AG10803 (cell line): ENCODE measurements around the gene SMG7.
"Not testable (repeated sequence)": the region's sequence is repeated elsewhere in the genome, so short reads cannot be mapped to it uniquely, and the experiment has no call there.

Experiments
- DNase-seq: peaks from one replicate; pipeline ENCODE4 v3.0.0; 2010; ENCODE audit warnings: low read depth
- H3K4me3 ChIP-seq: 2 replicates; pipeline ENCODE4 v1.5.1; 2011; ENCODE audit warnings: mild to moderate bottlenecking, low read length, control low read depth
- TF ChIP-seq, protein P1 (sequence below): conservative IDR thresholded peaks from 2 replicates; pipeline ENCODE4 v1.5.1; 2011; ENCODE audit warnings: mild to moderate bottlenecking, low read length, control low read depth, inconsistent platforms

Gene SMG7

DNA sequence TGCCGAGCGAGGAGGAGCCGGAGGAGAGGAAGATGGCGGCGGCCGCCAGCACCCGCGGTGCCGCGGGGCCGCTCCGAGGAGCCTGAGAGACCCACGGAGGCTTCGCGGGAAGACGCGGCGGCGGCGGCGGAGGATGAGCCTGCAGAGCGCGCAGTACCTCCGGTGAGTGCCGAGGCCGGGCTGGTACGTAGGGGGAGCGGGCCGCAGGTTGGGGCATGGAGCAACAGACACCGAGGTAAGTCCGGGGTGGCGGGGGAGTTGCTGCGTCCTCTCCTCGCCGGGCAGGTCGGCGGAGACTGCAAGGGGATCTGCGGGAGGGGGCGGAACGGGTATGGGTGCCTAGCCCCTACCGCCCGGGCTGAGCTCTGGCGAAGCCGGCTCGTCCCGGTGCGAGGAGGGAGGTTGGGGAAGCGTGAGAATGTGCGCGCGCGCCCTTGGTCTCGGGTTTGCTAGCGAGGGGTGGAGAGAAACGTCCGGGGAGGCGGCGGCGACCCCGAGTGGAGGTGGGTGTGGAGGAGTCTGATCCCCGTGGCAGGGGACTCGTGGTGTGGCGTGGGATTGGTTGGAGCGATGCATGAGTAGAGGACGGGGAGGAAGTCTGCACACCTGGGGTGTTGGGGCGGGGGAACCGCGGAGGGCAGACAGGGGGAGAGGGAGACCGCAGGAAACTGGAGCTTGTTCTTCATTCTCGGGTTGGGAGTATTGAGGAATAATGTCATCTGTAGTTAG, at the start of gene SMG7:
SMG7 (plus strand) TSS at position 12 of the 729 bp plus-strand sequence; CDS start at position 134, 122 bp downstream.
- H3K4me3 ChIP-seq, result peak within 1 kb of the TSS; percentile 83
- TF ChIP-seq, protein P1, sequence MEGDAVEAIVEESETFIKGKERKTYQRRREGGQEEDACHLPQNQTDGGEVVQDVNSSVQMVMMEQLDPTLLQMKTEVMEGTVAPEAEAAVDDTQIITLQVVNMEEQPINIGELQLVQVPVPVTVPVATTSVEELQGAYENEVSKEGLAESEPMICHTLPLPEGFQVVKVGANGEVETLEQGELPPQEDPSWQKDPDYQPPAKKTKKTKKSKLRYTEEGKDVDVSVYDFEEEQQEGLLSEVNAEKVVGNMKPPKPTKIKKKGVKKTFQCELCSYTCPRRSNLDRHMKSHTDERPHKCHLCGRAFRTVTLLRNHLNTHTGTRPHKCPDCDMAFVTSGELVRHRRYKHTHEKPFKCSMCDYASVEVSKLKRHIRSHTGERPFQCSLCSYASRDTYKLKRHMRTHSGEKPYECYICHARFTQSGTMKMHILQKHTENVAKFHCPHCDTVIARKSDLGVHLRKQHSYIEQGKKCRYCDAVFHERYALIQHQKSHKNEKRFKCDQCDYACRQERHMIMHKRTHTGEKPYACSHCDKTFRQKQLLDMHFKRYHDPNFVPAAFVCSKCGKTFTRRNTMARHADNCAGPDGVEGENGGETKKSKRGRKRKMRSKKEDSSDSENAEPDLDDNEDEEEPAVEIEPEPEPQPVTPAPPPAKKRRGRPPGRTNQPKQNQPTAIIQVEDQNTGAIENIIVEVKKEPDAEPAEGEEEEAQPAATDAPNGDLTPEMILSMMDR, result no peak
- peak; percentile 17 for DNase-seq

DNA sequence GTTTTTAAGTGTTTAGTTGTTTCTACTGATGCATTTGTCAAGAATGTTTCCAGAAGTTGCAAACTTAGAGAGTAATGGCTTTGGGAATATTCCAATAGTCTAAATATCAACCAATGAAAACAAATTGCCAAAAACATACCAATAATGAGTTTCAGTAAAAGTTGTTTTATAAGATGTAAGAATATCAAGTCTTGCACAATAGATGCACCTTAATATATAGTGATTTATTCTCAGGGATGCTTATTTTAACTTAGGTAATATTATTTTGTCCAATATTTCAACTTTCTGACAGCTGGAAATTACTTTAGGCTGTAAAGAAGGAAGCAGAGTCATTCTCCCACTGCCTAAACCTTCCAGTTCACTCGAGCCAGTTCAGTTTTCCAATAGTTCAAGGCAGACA, 48.8 kb upstream of the SMG7 start:
- no peak overlapping the region for H3K4me3 ChIP-seq
- TF ChIP-seq, protein P1, result no peak
- no peak for DNase-seq

DNA sequence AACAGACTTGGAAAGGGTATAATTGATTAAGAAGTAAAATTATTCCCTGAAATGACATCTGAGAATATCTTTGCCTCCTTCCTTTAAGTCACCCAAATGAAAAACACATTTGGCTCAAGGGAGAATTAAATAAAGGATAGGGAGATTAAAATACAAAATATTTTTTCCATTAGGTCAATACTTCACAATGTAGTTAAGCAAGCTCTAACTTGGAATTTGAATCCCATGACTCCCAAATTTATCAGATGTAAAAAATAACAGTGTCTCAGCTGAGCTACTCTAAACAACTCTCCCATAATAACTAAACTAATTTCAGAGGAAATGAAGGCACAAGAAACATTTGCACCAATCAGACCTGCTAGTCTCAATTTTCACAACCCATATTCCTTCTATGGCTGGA, 47.6 kb upstream of the SMG7 start:
- TF ChIP-seq, protein P1, result no peak
- DNase-seq, result no peak
- H3K4me3 ChIP-seq, result no peak overlapping the region

DNA sequence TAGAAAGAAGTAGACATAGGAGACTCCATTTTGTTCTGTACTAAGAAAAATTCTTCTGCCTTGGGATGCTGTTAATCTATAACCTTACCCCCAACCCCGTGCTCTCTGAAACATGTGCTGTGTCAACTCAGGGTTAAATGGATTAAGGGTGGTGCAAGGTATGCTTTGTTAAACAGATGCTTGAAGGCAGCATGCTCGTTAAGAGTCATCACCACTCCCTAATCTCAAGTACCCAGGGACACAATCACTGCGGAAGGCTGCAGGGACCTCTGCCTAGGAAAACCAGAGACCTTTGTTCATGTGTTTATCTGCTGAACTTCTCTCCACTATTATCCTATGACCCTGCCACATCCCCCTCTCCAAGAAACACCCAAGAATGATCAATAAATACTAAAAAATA, 44.7 kb upstream of the SMG7 start:
- not testable (repeated sequence) for DNase-seq, H3K4me3 ChIP-seq

GRCh38 chr1:183431840-183432547, 40.3 kb upstream of the SMG7 start:
- DNase-seq, result no peak
- TF ChIP-seq, protein P1, result no peak
- no peak overlapping the region for H3K4me3 ChIP-seq

DNA sequence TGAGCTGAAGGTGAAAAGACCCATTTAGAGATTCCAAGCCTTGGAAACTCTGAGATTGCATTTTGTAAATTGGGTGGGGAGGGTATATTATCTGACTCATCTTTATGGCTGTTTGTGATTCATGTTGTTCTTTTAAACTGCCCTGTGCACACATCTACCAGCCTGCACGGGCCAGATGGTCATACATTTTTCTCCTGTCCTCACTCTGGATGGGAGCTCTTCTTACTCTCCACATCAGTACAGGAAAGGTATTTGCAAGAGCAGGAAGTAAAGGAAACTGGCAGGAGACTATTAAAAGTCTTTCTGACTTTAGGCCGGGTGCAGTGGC, 39.8 kb upstream of the SMG7 start:
- TF ChIP-seq, protein P1, result no peak
- H3K4me3 ChIP-seq, result no peak overlapping the region
- no peak for DNase-seq

DNA sequence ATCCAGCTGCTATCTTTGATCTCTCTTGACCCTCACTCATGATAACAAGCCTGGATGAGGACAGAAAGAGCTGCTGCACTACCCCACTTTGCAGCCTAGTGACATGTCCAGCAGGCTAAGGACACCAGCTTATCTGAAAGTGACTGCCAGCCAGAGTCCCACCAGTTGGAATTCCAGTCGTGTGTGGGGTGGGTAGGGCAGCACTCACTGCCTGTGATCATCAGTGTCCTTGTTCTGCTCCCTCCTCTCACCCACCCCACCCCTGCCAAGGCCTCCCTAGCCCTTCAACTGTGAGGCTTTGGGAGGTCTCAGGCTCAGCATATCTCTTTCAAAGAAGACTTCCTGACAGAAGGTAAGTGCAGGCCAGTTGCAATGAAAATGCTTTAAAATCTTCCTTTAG, 38.6 kb upstream of the SMG7 start:
- no peak for DNase-seq

More for the DNA sequence above, 38.6 kb upstream of the SMG7 start:
- TF ChIP-seq, protein P1, result no peak
- no peak overlapping the region for H3K4me3 ChIP-seq
